A673 (cell line): Measurements from ENCODE around the gene GNAQ.

Experiments used
- CTCF ChIP-seq: fragments of 300-800, 200-600 bp; sonication (generic); conservative IDR thresholded peaks from 2 replicates; pipeline ENCODE4 v1.5.1; 2017; ENCODE audit warnings: low read depth, mild to moderate bottlenecking, antibody characterized with exemption, low read length, moderate library complexity, mixed read lengths
- EZH2 ChIP-seq: fragments of 200-600 bp; sonication (generic); IDR thresholded peaks from 2 replicates; pipeline ENCODE4 v1.6.1; 2017; ENCODE audit warnings: borderline replicate concordance, low read depth, mild to moderate bottlenecking, mixed read lengths, antibody characterized with exemption, low read length; ENCODE audit not compliant: poor library complexity, severe bottlenecking

GRCh38 chr9:77765781-77766259 is 265.8 kb downstream of the GNAQ start:
- no peak for TF ChIP-seq CTCF
- no peak for TF ChIP-seq EZH2
